ENCODE results near the gene SYT12.

DNA sequence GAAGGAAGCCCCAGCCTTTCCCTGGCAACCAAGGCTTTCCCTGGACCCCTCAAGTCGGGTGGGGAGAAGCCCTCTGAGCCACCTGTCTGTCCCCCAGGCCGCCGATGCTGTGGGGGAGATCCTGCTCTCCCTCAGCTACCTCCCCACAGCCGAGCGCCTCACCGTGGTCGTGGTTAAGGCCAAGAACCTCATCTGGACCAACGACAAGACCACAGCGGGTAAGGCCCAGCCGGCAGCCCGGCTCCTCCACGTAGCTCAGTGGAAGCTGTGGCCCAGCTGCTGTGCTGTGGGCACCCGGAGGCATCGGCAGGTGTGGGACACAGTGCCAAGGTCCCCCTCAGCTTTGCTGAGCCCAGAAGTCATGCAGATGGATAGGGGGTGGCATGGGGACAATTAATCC is 21.6 kb downstream of the SYT12 start:
- TF ChIP-seq POLR2AphosphoS5 (IDR thresholded peaks at IDR 0.05; ENCODE audit: insufficient read depth, low read depth, low read length): no peak
- TF ChIP-seq, protein P1, sequence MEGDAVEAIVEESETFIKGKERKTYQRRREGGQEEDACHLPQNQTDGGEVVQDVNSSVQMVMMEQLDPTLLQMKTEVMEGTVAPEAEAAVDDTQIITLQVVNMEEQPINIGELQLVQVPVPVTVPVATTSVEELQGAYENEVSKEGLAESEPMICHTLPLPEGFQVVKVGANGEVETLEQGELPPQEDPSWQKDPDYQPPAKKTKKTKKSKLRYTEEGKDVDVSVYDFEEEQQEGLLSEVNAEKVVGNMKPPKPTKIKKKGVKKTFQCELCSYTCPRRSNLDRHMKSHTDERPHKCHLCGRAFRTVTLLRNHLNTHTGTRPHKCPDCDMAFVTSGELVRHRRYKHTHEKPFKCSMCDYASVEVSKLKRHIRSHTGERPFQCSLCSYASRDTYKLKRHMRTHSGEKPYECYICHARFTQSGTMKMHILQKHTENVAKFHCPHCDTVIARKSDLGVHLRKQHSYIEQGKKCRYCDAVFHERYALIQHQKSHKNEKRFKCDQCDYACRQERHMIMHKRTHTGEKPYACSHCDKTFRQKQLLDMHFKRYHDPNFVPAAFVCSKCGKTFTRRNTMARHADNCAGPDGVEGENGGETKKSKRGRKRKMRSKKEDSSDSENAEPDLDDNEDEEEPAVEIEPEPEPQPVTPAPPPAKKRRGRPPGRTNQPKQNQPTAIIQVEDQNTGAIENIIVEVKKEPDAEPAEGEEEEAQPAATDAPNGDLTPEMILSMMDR (IDR thresholded peaks at IDR 0.05; ENCODE audit: extremely low read depth in 1 of 2, insufficient read depth in 1 of 2, low read depth in 1 of 2, low read length in 2 of 2): no peak
- no peak for TF ChIP-seq JUN (IDR thresholded peaks at IDR 0.05; ENCODE audit: borderline replicate concordance, insufficient read depth, insufficient read length, low read depth)
- TF ChIP-seq POLR2A (IDR thresholded peaks at IDR 0.05; ENCODE audit: low read depth, low read length): no peak
- TF ChIP-seq, protein P2, sequence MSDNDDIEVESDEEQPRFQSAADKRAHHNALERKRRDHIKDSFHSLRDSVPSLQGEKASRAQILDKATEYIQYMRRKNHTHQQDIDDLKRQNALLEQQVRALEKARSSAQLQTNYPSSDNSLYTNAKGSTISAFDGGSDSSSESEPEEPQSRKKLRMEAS (IDR thresholded peaks at IDR 0.05; ENCODE audit: insufficient read depth, insufficient read length): no peak
- no peak for TF ChIP-seq FOS (IDR thresholded peaks at IDR 0.05; ENCODE audit: borderline replicate concordance, insufficient read depth, low read length)
- TF ChIP-seq EZH2 (IDR thresholded peaks at IDR 0.05; ENCODE audit: borderline replicate concordance, low read depth, low read length, severe bottlenecking): no peak
- no peak for TF ChIP-seq MYC (IDR thresholded peaks at IDR 0.05; ENCODE audit: low read depth, low read length)
- TF ChIP-seq GATA2 (IDR thresholded peaks at IDR 0.05; ENCODE audit: insufficient read depth, insufficient read length, low read depth, low read length): no peak
